GM21423 (cell line): ENCODE results near the gene PRR13.
"Not testable (repeated sequence)": the region's sequence is repeated elsewhere in the genome, so short reads cannot be mapped to it uniquely, and the experiment has no call there.

Experiments
- ATAC-seq: cut with Tn5 transposase; IDR thresholded peaks from one replicate; pipeline ENCODE4 v1.9.1; 2021; ENCODE audit warnings: mild to moderate bottlenecking, moderate library complexity; ENCODE audit not compliant: unreplicated experiment

PRR13 gene, protein sequence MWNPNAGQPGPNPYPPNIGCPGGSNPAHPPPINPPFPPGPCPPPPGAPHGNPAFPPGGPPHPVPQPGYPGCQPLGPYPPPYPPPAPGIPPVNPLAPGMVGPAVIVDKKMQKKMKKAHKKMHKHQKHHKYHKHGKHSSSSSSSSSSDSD

DNA sequence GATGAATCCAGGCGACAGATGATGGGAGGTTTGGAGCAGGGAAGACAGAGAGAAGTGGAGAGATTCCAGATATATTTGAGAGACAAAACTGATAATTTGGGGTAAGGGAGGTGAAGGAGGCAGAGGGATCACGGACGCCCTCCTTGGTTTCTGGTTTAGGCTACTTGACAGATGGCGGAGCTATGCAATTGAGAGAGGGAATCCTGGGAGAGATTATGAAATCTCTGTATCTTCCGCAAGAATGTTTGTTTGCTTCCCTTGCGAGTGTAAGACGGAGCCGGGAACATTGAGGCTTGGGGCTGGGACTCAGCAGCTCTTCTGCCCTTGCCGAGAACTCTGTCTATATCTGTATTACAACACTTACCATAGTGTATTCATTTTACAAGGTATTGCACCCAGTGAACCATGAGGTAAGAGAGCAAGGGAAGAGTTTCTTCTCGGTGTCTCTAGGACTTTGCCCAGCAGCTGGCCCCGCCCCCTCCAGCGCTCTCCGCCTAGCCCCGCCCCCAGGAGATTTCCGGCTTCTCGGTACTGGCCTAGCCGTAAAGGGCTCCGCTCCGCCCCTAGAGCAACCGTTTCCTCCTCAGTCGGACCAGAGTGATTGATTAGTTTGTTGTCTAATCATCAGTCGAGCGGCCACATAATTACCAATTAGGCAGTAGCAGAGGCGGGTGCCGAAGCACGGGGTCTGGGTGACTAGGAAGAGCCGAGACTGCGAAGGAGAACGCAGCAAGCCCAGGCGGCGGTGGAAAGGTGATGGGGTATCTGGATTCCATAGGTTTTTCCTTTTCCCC lies at the start of gene PRR13:
Gene PRR13 (plus strand): TSS at position 695 of the 794 bp plus-strand sequence. CDS start 981 bp downstream, outside the sequence.
- ATAC-seq = peak; percentile 97

DNA sequence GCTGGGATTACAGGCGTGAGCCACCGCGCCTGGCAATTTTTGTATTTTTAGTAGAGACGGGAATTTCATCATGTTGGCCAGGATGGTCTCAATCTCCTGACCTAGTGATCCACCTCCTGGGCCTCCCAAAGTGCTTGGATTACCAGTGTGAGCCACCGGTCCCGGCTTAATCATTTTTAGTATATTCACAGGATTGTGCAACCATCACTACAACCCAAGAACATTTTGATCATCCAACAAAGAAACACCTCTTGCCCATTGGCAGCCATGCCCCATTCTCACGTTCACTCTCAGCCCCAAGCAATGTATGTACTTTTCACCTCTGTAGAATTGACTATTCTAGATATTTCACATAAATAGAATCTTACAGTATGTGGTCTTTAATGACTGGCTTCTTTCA lies 41.6 kb upstream of the PRR13 start:
- no peak for ATAC-seq

DNA sequence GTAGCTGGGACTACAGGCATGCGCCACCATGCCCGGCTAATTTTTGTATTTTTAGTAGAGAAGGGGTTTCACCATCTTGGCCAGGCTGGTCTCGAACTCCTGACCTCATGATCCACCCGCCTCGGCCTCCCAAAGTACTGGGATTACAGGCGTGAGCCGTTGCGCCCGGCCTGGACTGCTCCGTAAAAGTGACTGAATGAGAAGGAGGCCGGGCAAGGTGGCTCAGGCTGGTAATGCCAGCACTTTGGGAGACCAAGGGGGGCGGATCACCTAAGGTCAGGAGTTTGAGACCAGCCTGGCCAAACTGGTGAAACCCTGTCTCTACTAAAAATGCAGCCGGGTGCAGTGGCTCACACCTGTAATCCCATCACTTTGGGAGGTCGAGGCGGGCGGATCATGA lies 39.2 kb upstream of the PRR13 start:
- not testable (repeated sequence) for ATAC-seq

DNA sequence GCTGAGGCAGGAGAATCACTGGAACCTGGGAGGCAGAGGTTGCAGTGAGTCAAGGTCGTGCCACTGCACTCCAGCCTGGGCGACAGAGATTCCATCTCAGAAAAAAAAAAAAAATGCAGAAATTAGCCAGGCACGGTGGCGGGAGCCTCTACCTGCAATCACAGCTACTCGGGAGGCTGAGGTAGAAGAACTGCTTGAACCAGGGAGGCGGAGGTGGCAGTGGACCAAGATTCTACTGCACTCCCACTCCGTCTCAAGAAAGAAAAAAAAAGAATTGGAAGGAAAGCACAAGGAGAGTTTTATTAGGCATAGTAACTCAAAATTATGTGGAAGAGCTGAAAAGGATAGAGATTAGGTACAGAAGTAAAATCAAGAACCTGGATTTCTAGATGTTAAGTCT lies 38.7 kb upstream of the PRR13 start:
- no peak for ATAC-seq

DNA sequence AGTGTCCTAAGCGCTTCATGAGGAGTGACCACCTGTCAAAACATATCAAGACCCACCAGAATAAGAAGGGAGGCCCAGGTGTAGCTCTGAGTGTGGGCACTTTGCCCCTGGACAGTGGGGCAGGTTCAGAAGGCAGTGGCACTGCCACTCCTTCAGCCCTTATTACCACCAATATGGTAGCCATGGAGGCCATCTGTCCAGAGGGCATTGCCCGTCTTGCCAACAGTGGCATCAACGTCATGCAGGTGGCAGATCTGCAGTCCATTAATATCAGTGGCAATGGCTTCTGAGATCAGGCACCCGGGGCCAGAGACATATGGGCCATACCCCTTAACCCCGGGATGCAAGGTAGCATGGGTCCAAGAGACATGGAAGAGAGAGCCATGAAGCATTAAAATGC lies 30.6 kb upstream of the PRR13 start:
- no peak for ATAC-seq

DNA sequence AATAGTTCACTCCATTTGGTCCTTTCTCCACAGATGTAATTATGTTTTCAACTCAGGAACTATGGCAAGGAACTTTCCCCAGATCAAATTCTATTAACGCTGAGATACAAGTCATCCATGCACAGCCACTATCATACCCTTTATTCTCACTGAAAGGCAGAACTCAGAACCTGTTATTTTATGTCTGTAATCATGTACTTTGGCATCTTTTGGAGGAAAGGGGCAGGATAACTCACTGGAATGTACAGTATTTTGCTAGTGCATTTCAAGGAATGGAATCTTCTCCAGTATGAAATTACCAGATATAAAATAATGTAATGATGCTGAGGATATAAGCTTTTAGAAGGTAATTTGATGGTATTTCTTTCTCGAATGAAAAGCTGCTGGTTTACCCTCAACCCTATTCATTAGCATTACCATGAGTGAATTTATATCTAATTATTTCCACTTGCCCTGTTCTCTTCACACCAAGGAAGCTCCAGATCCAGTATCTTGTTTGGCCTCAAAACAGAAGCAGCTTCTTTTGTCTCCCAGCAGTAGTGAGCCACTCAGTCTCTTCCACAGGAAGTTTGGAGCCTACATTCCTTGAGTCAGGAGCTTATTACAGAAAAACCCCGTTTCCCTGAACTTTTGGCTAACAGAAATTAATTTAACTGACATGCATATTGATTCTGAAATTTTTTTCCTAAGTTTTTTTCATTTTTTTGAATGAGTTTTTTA lies 27.9 kb upstream of the PRR13 start:
- ATAC-seq = no peak

DNA sequence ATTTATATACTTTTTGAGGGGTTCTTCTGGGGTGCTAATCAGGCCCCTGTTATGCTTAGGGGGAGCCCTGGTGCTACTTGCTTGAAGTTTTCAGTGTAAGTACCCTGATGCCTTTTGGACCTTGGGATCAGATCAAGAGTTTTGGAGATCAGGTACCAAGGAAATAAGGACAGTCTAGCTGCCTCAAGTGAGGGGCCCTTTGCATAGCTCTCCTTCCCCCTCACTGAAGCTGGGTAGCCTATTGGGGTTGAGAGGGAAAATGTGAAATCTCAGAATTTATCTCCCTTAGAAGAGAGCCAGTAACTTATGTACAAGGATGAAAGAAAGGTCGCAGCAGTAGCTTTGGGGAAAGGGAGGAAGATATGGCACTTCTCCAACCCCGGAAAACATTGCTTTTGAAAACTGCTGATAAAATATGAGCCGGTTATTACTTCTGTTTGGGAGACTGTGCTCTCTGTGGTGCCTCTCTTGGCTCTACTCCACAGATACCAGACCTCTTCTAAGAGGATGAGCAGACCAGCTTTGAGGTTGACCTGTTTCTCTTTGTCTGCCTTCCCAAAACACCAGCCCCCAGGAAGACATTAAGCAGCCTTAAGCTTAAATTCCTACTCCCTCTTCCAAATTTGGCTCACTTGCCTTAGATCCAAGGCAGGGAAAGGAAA lies 26.6 kb upstream of the PRR13 start:
- ATAC-seq = no peak

DNA sequence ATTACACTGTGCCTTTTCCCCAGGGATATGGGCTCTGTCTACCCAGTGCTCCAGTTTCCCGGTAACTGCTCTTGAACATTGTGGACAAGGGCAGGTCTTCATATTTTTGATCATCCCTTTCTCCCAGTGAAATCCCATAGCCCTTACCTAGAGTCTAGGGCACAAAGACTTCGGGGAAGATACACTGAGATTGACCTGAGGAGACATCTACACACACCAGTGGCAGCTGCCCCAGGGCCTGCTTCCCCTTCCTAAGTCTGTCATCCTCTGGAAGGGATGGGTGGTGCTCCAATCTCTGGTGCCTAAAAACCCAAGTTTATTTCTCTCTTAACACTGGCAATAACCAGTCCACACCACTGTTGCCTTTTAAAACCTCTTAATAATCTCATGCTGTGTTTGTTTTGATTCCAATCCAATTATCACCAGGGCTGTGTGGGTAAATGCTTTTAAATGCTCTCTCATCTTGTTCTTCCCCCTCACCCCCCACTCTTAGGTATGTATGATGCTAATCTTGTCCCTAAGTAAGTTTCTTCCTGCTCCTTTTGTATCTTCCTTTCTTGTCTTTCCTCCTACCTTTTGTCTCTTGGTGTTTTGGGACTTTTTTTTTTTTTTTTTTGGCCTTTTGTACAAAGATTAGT lies 25.7 kb upstream of the PRR13 start:
- not testable (repeated sequence) for ATAC-seq

DNA sequence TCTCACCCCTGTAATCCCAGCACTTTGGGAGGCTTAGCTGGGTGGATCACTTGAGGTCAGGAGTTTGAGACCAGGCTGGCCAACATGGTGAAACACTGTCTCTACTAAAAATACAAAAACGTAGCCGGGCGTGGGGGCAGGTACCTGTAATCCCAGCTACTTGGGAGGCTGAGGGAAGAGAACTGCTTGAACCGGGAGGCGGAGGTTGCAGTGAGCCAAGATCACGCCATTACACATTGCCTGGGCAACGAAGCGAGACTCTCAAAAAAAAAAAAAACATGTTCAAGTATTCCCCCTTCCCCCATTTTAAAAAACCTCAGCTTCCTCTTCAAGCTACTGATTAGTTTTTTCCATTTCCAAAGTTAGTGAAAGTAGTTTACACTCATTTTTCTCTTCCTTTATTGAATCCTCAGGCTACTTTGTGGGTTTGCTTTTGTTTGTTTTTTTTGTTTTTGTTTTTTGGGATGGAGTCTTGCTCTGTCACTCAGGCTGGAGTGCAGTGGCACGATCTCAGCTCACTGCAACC lies 24.2 kb upstream of the PRR13 start:
- not testable (repeated sequence) for ATAC-seq

DNA sequence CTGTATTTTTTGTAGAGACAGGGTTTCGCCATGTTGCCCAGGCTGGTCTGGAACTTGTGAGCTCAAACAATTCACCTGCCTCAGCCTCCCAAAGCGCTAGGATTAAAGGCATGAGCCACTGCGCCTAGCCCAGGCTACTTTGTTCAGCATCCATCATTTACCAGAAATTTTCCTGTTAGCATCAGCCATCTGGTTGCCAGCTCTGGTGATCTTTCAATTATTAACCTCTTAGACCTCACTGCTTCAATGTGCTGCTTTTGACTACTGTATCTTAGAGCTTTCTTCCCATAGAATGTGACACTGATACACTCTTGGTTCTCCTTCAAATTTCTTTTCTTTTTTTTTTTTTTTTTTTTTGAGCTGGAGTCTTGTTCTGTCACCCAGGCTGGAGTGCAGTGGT lies 23.3 kb upstream of the PRR13 start:
- ATAC-seq = no peak

DNA sequence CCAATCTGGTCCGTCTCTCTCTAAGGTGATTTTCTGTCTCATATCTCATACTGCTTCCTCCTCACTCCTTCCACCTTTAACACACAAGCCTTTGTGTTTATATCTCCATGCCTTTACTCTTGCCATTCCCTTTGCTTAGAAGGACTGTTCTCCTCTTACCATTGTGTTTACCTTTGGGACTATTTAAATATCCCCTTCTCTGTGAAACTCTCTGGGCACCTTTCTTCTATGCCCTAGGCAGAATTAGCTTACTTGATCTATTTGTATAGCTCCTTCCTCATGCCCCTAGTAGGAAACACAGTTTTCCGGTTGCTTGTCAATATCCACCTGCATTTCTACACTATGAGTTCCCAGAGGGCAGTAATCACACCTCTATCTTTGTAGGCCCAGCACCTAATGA lies 21.8 kb upstream of the PRR13 start:
- no peak for ATAC-seq

DNA sequence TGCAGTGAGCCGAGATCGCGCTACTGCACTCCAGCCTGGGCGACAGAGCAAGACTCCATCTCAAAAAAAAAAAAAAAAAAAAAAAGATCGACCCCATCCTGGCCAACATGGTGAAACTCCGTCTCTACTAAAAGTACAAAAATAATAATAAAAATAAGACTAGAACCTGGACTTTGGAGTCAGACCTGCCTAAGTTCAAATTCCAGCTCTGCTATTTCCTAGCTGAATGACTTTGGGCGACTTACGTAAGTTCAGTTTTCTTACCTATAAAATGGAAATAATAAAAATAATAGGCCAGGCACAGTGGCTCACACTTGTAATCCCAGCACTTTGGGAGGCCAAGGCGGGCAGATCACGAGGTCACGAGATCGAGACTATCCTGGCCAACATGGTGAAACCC lies 19.3 kb upstream of the PRR13 start:
- not testable (repeated sequence) for ATAC-seq

DNA sequence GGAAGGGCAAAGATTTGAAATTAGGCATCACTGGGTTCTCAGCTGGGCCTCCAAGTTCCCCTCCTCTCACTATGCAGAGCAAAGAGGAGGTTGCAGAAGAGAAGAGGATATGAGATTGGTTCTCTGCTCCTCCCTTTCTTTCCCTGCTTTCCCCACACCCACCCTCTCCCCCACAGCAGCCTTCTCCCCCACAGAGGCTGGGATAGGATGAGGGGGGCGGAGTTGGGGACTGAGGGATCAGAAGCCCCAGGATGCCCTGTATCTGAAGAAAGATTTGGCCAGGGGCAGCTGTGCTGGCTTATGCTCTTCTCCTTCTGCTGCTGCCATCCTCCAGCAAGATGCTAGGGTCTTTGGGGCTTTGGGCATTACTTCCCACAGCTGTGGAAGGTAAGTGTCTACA lies 17.9 kb upstream of the PRR13 start, which contains the start of gene AMHR2:
Gene AMHR2 (plus strand): TSS at position 259 of the 400 bp plus-strand sequence. CDS start 80 bp downstream, at position 339.
- ATAC-seq = no peak

DNA sequence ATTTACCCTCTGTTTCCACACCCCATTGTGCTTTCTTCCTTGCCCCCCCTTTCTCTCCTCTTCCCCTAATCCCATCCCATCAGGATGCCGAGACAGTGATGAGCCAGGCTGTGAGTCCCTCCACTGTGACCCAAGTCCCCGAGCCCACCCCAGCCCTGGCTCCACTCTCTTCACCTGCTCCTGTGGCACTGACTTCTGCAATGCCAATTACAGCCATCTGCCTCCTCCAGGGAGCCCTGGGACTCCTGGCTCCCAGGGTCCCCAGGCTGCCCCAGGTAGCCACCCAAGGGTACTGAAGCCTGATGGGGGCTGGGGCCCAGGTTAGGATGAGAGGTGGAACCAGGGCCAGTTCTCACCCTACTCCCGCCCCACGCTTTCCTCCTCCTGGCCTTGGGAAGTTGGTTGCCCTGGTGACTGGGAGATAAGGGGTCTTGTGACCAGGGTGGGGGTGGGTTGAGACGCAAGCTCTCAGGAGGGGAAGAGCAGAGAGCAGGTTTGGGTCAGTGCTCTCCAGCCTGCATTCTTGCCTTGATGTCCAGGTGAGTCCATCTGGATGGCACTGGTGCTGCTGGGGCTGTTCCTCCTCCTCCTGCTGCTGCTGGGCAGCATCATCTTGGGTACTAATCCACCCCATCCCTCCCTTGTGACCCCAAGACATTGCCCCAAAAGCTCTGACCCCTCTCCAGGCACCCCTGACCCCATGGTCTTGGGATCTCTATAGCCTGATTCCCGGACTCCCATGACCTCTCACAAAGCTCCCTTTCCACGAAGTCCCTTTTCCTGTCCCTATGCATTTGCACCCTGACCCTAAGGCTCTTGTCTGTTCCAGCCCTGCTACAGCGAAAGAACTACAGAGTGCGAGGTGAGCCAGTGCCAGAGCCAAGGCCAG lies 16.7 kb upstream of the PRR13 start:
- no peak for ATAC-seq

DNA sequence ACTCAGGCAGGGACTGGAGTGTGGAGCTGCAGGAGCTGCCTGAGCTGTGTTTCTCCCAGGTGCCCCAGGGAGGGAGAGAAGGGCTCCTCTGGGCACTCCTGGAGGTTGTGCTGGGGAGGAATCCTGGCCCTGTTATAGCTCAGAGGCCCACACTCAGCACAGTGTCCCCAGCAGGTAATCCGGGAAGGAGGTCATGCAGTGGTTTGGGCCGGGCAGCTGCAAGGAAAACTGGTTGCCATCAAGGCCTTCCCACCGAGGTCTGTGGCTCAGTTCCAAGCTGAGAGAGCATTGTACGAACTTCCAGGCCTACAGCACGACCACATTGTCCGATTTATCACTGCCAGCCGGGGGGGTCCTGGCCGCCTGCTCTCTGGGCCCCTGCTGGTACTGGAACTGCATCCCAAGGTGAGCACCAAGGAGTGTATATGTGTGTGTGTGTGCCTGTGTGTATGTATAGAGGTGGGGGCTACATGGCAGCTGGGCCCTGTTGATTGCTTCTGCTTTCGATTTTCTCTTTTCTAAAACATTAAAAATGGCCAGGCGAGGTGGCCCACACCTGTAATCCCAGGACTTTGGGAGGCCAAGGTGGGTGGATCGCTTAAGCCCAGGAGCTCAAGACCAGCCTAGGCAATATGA lies 15.9 kb upstream of the PRR13 start:
- no peak for ATAC-seq

DNA sequence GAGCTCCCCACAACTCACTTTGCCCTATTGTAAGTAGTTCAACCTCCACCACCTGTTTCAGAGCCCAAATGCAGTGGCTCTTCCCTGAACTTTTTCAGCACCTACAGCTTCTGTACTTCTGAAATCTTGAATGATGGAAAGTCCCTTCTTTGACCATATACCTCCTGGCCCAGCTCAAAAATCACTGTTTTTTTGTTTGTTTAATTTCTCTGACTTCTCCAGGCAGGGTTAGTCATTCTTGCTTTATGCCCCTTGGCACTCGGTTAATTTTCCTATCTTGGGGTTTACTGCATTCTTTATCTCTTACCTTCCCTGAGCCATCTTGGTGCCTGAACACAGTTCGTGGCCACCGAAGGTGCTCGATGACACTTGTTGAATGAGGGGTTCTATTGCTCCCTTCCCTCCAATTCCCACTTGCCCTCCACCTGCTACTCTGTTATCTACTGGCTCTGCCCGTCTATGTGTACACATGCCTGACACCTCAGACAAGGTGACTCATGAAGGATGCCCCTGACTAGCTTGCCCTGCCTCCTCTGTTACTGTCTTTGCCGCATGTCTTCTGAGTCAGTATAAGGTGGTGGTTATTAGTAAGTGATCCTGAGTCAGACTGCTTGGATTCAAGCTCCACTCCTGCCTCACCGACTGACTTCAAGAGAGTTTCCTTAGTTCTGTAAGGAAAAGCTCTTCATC lies 13.5 kb upstream of the PRR13 start:
- no peak for ATAC-seq

DNA sequence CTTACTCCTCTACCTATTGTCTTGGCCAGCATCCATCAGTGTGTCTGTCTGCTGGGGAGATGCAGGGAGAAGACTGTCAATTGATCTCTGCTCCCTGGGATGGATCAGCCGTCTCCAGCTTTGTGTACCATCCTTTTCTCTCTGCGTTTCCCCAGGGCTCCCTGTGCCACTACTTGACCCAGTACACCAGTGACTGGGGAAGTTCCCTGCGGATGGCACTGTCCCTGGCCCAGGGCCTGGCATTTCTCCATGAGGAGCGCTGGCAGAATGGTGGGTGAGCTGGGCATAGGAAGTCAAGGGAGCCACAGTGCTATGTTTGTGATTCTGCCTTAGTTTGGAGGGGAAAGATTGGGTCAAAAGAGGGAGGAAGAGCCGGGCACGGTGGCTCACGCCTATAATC lies 12.8 kb upstream of the PRR13 start:
- ATAC-seq = no peak

DNA sequence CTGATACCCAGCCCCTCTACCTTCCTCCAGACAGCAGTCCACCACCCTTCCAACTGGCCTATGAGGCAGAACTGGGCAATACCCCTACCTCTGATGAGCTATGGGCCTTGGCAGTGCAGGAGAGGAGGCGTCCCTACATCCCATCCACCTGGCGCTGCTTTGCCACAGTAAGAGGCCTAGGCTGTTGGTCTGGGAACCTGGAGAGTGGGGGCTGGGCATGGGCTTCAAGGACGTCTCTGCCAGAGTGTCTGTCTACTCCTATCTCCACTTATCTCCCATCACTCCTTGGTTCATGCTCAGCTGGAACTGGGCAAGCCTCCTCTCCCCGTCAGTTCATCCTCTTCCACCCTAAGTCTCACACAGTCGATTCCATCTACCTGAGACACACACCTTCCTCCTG lies 11.4 kb upstream of the PRR13 start:
- no peak for ATAC-seq

DNA sequence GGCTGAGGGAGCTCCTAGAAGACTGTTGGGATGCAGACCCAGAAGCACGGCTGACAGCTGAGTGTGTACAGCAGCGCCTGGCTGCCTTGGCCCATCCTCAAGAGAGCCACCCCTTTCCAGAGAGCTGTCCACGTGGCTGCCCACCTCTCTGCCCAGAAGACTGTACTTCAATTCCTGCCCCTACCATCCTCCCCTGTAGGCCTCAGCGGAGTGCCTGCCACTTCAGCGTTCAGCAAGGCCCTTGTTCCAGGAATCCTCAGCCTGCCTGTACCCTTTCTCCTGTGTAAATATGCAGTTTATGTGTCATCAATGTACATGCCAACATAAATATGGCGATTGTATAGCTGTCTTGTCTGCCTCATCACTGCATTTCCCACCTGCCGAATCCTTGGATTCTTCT lies 10.3 kb upstream of the PRR13 start:
- no peak for ATAC-seq
